Esophagus squamous epithelium (tissue), 4 donors: ENCODE results near the gene EPC1.

Experiments
- POLR2A ChIP-seq, 4 donors: fragments of 450-650 bp; IDR thresholded peaks; one replicate each; pipeline ENCODE4 v1.6.1; 2017; ENCODE audit warnings: antibody characterized with exemption in 4 of 4, mild to moderate bottlenecking in 4 of 4, moderate library complexity in 3 of 4
- TF ChIP-seq, protein P1 (sequence below), 6 experiments: fragments of 450-650 bp in 4 of 6; fragments of 200-600 bp in 2 of 6; sonication (generic) in 2 of 6; IDR thresholded peaks; one replicate each; pipeline ENCODE4 v1.5.1; 2016 to 2019; ENCODE audit warnings: antibody characterized with exemption in 6 of 6, mild to moderate bottlenecking in 4 of 6, moderate library complexity in 4 of 6

DNA sequence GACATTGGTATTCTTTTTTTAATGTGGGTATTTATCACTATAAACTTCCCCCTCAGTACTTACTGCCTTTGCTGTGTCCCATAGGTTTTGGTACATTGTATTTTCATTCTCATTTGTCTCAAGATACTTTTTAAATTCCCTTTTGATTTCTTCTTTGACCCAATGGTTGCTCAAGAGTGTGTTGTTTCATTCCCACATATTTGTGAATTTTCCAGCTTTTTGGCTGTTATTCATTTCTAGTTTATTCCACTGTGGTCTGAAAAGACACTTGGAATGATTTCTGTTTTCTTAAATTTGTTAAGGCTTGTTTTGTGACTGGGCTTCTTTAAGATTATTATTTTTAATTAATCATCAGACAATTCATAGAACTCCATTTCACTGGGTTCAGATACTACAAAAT, 105.0 kb downstream of the EPC1 start:
- TF ChIP-seq, protein P1, sequence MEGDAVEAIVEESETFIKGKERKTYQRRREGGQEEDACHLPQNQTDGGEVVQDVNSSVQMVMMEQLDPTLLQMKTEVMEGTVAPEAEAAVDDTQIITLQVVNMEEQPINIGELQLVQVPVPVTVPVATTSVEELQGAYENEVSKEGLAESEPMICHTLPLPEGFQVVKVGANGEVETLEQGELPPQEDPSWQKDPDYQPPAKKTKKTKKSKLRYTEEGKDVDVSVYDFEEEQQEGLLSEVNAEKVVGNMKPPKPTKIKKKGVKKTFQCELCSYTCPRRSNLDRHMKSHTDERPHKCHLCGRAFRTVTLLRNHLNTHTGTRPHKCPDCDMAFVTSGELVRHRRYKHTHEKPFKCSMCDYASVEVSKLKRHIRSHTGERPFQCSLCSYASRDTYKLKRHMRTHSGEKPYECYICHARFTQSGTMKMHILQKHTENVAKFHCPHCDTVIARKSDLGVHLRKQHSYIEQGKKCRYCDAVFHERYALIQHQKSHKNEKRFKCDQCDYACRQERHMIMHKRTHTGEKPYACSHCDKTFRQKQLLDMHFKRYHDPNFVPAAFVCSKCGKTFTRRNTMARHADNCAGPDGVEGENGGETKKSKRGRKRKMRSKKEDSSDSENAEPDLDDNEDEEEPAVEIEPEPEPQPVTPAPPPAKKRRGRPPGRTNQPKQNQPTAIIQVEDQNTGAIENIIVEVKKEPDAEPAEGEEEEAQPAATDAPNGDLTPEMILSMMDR (IDR thresholded peaks at IDR 0.05) = no peak
- TF ChIP-seq POLR2A (IDR thresholded peaks at IDR 0.05) = no peak
